Measurements from ENCODE around the gene RIMKLB. TPM values are rescaled to one million over a fixed set of nuclear protein-coding genes. Genes with fewer than 3 reads are reported as not detected.

The RIMKLB gene
- polyA plus RNA-seq, 2 of the 4 experiments (the other 2 are of a cell fraction), result 21.0 to 43.8 TPM

DNA sequence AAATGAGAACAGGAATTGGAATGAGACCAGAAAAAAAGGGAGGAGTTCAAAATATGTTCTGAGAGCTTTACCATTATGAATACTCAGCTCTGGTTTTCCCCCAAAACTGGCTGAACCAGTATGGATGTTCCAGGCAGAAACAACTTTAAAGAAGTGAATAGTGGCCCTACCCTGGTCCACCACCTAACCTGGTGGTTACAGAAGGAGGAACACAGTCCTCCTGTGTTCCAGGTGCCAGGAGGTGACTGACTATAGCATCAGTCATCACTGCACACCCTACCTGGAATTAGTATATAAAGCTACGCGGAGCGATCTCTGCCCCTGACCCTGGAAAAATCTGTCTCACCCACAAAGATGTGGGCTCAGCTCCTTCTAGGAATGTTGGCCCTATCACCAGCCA is 124.5 kb downstream of the RIMKLB start, which contains the start of gene A2ML1 (continued):
- no peak for TF ChIP-seq ZNF302 (CRISPR knock-in tag; IDR thresholded peaks at IDR 0.05)
- no peak for TF ChIP-seq EHMT2 (IDR thresholded peaks at IDR 0.05; ENCODE audit: low read depth)

GRCh38 chr12:8823565-8824300 is 125.9 kb downstream of the RIMKLB start:
- FAIRE-seq, result no peak
- TF ChIP-seq RNF2 (IDR thresholded peaks at IDR 0.05; ENCODE audit: borderline replicate concordance, low read depth) (no peak), CTCF (IDR thresholded peaks at IDR 0.05) (peak; percentile 34; the same call in 2 of the 3 replicates), SMC3 (IDR thresholded peaks at IDR 0.05) (peak; percentile 39; the same call in 2 of the 3 replicates), RAD21 (conservative IDR thresholded peaks at IDR 0.05 in 1 of 2, IDR thresholded peaks at IDR 0.05 in 1 of 2) (peak; percentile 45 to 67; a peak in 4 of 5 replicates), HMGXB4 (CRISPR knock-in tag; IDR thresholded peaks at IDR 0.05; ENCODE audit: borderline replicate concordance) (no peak), FOSB (CRISPR knock-in tag; IDR thresholded peaks at IDR 0.05) (no peak)
- Histone ChIP-seq H3K4me3 (no peak overlapping the region), H3K27ac (no peak overlapping the region), H3K4me1 (no peaks in the 10 kb centered on the region), H3K4me2 (no peak overlapping the region), H3K9me3 (peaks cover 13% of the 10 kb centered on the region; the same call in 2 of the 3 replicates)
- WGBS (ENCODE audit: missing lambda C conversion rate), result 40% methylated on average over 8 of the region's 8 CpGs
- CTCF ChIA-PET, result no interaction called here
- POLR2A ChIA-PET, result no interaction called here
- ATAC-seq, result peak; percentile 50 to 77; a peak in 4 of 6 replicates
- peak in 1 of 2 experiments; percentile 33 for DNase-seq (ENCODE audit: low read depth in 1 of 2, low spot score in 1 of 2)

- POLR2A ChIA-PET, result no interaction called here
- no peaks in the 10 kb centered on the region for H3K4me1 ChIP-seq
- WGBS (ENCODE audit: missing lambda C conversion rate), result 78% methylated on average over 4 of the region's 4 CpGs
- H3K4me3 ChIP-seq, result no peak overlapping the region
- FAIRE-seq, result no peak
- no peak for ATAC-seq
- no peak overlapping the region for H3K27ac ChIP-seq
- no peak overlapping the region for H3K4me2 ChIP-seq
- H3K9me3 ChIP-seq, result peaks cover 13% of the 10 kb centered on the region; the same call in 2 of the 3 replicates
- CTCF ChIA-PET, result interaction anchor here (0.6 to 2.1 kb wide), 3 partner anchors 14 to 171 kb away, joined by 3 to 4 read pairs (median 3); no protein-coding TSS in a partner anchor
- DNase-seq (ENCODE audit: low read depth in 1 of 2, low spot score in 1 of 2), result no peak
- TF ChIP-seq FOXS1 (CRISPR knock-in tag; IDR thresholded peaks at IDR 0.05) (no peak), ESRRA (IDR thresholded peaks at IDR 0.05; ENCODE audit: borderline replicate concordance, low read length) (no peak), ZFP36 (IDR thresholded peaks at IDR 0.05; ENCODE audit: borderline replicate concordance, partially characterized antibody) (no peak), RFX5 (IDR thresholded peaks at IDR 0.05) (no peak), HEYL (CRISPR knock-in tag; IDR thresholded peaks at IDR 0.05) (no peak), CBX8 (IDR thresholded peaks at IDR 0.05) (no peak), HMGXB4 (CRISPR knock-in tag; IDR thresholded peaks at IDR 0.05; ENCODE audit: borderline replicate concordance) (no peak), CEBPB (IDR thresholded peaks at IDR 0.05) (no peak), HOXB5 (CRISPR knock-in tag; IDR thresholded peaks at IDR 0.05) (no peak), CHD2 (IDR thresholded peaks at IDR 0.05; ENCODE audit: low read length, partially characterized antibody) (no peak), CBX2 (IDR thresholded peaks at IDR 0.05; ENCODE audit: borderline replicate concordance, low read depth) (no peak), TFCP2L1 (CRISPR knock-in tag; IDR thresholded peaks at IDR 0.05) (no peak), ZSCAN20 (CRISPR knock-in tag; IDR thresholded peaks at IDR 0.05) (no peak), SREBF2 (IDR thresholded peaks at IDR 0.05) (no peak)
- TF ChIP-seq, protein P1, sequence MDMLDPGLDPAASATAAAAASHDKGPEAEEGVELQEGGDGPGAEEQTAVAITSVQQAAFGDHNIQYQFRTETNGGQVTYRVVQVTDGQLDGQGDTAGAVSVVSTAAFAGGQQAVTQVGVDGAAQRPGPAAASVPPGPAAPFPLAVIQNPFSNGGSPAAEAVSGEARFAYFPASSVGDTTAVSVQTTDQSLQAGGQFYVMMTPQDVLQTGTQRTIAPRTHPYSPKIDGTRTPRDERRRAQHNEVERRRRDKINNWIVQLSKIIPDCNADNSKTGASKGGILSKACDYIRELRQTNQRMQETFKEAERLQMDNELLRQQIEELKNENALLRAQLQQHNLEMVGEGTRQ (IDR thresholded peaks at IDR 0.05), result no peak
Observed at GRCh38 chr12:8827551-8828256, 129.9 kb downstream of the RIMKLB start.

Data from A549 (cell line).